ENCODE measurements around the gene KRTAP1-4. TPM values are rescaled to one million over a fixed set of nuclear protein-coding genes. Genes with fewer than 3 reads are reported as not detected.

The KRTAP1-4 gene
- total RNA-seq, 1 experiment from 2014 or later, result not detected

DNA sequence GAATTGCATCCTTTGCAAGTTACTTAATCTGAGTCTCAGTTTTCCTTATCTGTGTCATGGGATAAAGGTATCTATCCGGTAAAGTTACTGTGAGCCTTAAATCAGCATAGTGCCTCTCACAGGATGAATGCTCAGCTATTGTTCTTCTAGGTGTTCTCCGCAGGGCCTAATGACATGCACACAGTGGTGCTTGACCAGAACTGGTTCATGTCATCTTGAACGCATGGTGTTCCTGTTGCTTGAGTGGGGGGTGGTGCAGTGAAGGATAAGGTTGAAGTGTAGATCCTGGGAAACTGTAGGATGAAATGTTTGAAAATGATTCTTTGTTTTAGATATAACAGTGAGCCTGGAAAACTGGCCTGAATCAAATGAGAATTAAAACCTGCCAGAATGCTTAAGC is 49.9 kb downstream of the KRTAP1-4 start:
- Mint-ChIP-seq H3K4me3 (ENCODE audit: unreplicated experiment) (no peak overlapping the region), H3K36me3 (ENCODE audit: insufficient read depth, unreplicated experiment) (no peaks in the 10 kb centered on the region), H3K9me3 (ENCODE audit: unreplicated experiment) (peaks cover 5% of the 10 kb centered on the region), H3K4me1 (ENCODE audit: low read depth, unreplicated experiment) (peaks cover 6% of the 10 kb centered on the region), H3K27ac (ENCODE audit: unreplicated experiment) (no peak overlapping the region), H3K27me3 (ENCODE audit: insufficient read depth, unreplicated experiment) (no peaks in the 10 kb centered on the region)
- Histone ChIP-seq H3K4me1 (peaks cover 7% of the 10 kb centered on the region), H3K4me3 (ENCODE audit: low read depth, low read length) (no peak overlapping the region), H3K27me3 (replicated peaks; ENCODE audit: control insufficient read depth, insufficient read depth, low read length) (no peaks in the 10 kb centered on the region), H3K36me3 (ENCODE audit: control insufficient read depth, insufficient read depth, low read length) (no peaks in the 10 kb centered on the region), H3K9me3 (no peaks in the 10 kb centered on the region)
- intact Hi-C loops (cut with micrococcal nuclease; ENCODE audit: unreplicated experiment), result no loop called here
- ChIA-PET CTCF (no interaction called here), POLR2A (no interaction called here)
- no peak for DNase-seq
- TF ChIP-seq CTCF (IDR thresholded peaks at IDR 0.05; ENCODE audit: insufficient read depth in 1 of 2, low read depth in 1 of 2, low read length in 1 of 2, severe bottlenecking in 1 of 2, unreplicated experiment in 1 of 2), result no peak
- no TSS peak for BruUV-seq (replicated peaks)

Other genes starting within 250 kb of the KRTAP1-4 start
- gene KRT27, start 247.6 kb downstream of the KRTAP1-4 start, total RNA-seq (2022), result not detected in 2 replicates
- gene KRT28, start 230.2 kb downstream of the KRTAP1-4 start, total RNA-seq (2022), result not detected in 2 replicates
- 48.3 and 48.6 TPM in 2 replicates for gene KRT10, start 207.6 kb downstream of the KRTAP1-4 start, total RNA-seq (2022)
- not detected in 2 replicates for gene KRT12, start 163.0 kb downstream of the KRTAP1-4 start, total RNA-seq (2022)
- gene KRT20, start 145.0 kb downstream of the KRTAP1-4 start, total RNA-seq (2022), result 0.53 and 1.0 TPM in 2 replicates
- gene KRT23, start 92.5 kb downstream of the KRTAP1-4 start, total RNA-seq (2022), result 43.6 and 47.1 TPM in 2 replicates
- not detected in 2 replicates for gene KRT39, start 63.2 kb downstream of the KRTAP1-4 start, total RNA-seq (2022)
- not detected in 2 replicates for gene KRT40, start 45.9 kb downstream of the KRTAP1-4 start, total RNA-seq (2022)
- not detected in 2 replicates for gene KRTAP3-3, start 36.0 kb downstream of the KRTAP1-4 start, total RNA-seq (2022)
- not detected in 2 replicates for gene KRTAP3-2, start 30.3 kb downstream of the KRTAP1-4 start, total RNA-seq (2022)
- 7.4 and 7.9 TPM in 2 replicates for gene KRTAP3-1, start 21.1 kb downstream of the KRTAP1-4 start, total RNA-seq (2022)
- gene KRTAP1-5, start 3.0 kb downstream of the KRTAP1-4 start, total RNA-seq (2022), result not detected in 2 replicates
- not detected in 2 replicates for gene KRTAP1-3, start 4.7 kb upstream of the KRTAP1-4 start, total RNA-seq (2022)
- not detected in 2 replicates for gene KRTAP1-1, start 11.3 kb upstream of the KRTAP1-4 start, total RNA-seq (2022)
- gene KRTAP2-1, start 17.1 kb upstream of the KRTAP1-4 start, total RNA-seq (2022), result not detected in 2 replicates
- not detected in 2 replicates for gene KRTAP2-2, start 25.0 kb upstream of the KRTAP1-4 start, total RNA-seq (2022)
- gene KRTAP2-3, start 29.9 kb upstream of the KRTAP1-4 start, total RNA-seq (2022), result 3.7 and 4.9 TPM in 2 replicates
- gene KRTAP2-4, start 35.7 kb upstream of the KRTAP1-4 start, total RNA-seq (2022), result not detected in 2 replicates
- not detected in 2 replicates for gene KRTAP4-7, start 54.0 kb upstream of the KRTAP1-4 start, total RNA-seq (2022)
- not detected in 2 replicates for gene KRTAP4-8, start 67.9 kb upstream of the KRTAP1-4 start, total RNA-seq (2022)
- gene KRTAP4-16, start 72.0 kb upstream of the KRTAP1-4 start, total RNA-seq (2022), result not detected in 2 replicates
- not detected in 2 replicates for gene KRTAP4-9, start 75.2 kb upstream of the KRTAP1-4 start, total RNA-seq (2022)
- gene KRTAP4-11, start 88.2 kb upstream of the KRTAP1-4 start, total RNA-seq (2022), result not detected in 2 replicates
- gene KRTAP4-12, start 94.0 kb upstream of the KRTAP1-4 start, total RNA-seq (2022), result not detected in 2 replicates
- not detected in 2 replicates for gene KRTAP4-6, start 110.3 kb upstream of the KRTAP1-4 start, total RNA-seq (2022)
- not detected in 2 replicates for gene KRTAP4-5, start 119.6 kb upstream of the KRTAP1-4 start, total RNA-seq (2022)
- not detected in 2 replicates for gene KRTAP4-4, start 130.6 kb upstream of the KRTAP1-4 start, total RNA-seq (2022)
- gene KRTAP4-3, start 138.0 kb upstream of the KRTAP1-4 start, total RNA-seq (2022), result not detected in 2 replicates
- gene KRTAP4-2, start 148.0 kb upstream of the KRTAP1-4 start, total RNA-seq (2022), result not detected in 2 replicates
- 0.49 TPM in 1 of 2 replicates, not detected in the other for gene KRTAP4-1, start 154.7 kb upstream of the KRTAP1-4 start, total RNA-seq (2022)
- gene KRTAP9-1, start 159.7 kb upstream of the KRTAP1-4 start, total RNA-seq (2022), result not detected in 2 replicates
- gene KRTAP9-2, start 196.5 kb upstream of the KRTAP1-4 start, total RNA-seq (2022), result not detected in 2 replicates
- not detected in 2 replicates for gene KRTAP9-3, start 202.3 kb upstream of the KRTAP1-4 start, total RNA-seq (2022)
- not detected in 2 replicates for gene KRTAP9-8, start 207.8 kb upstream of the KRTAP1-4 start, total RNA-seq (2022)
- gene KRTAP9-4, start 219.5 kb upstream of the KRTAP1-4 start, total RNA-seq (2022), result not detected in 2 replicates
- not detected in 2 replicates for gene KRTAP9-9, start 225.2 kb upstream of the KRTAP1-4 start, total RNA-seq (2022)
- not detected in 2 replicates for gene KRTAP9-6, start 235.2 kb upstream of the KRTAP1-4 start, total RNA-seq (2022)
- not detected in 2 replicates for gene KRTAP9-7, start 245.5 kb upstream of the KRTAP1-4 start, total RNA-seq (2022)

Measured in Caco-2 (cell line).